RWPE2 (cell line): ENCODE measurements around the gene NMNAT2.

Experiments used
- ATAC-seq: fragments of 200-7000 bp; cut with Tn5 transposase; 3 replicates; pipeline ENCODE4 v1.9.1; 2021; ENCODE audit warnings: low read depth
- DNase-seq: peaks from one replicate; pipeline ENCODE4 v3.0.0-alpha.2; 2020; ENCODE audit warnings: low spot score
- H3K27ac ChIP-seq: fragments of 450-650 bp; 2 replicates; pipeline ENCODE4 v1.5.1; 2017; ENCODE audit warnings: mild to moderate bottlenecking; ENCODE audit not compliant: poor library complexity, severe bottlenecking
- H3K27me3 ChIP-seq: fragments of 250-450 bp; sonication (Bioruptor Pico); 2 replicates; pipeline ENCODE4 v1.5.1; 2021; ENCODE audit warnings: mild to moderate bottlenecking, moderate library complexity; ENCODE audit not compliant: insufficient read depth, poor library complexity, severe bottlenecking
- H3K36me3 ChIP-seq: fragments of 250-450 bp; sonication (Bioruptor Pico); 2 replicates; pipeline ENCODE4 v1.5.1; 2020; ENCODE audit warnings: low read depth, mild to moderate bottlenecking, moderate library complexity
- H3K4me1 ChIP-seq: fragments of 250-450 bp; sonication (Bioruptor Pico); 2 replicates; pipeline ENCODE4 v1.5.1; 2021; ENCODE audit warnings: mild to moderate bottlenecking, moderate library complexity; ENCODE audit not compliant: insufficient read depth, poor library complexity, severe bottlenecking
- H3K4me3 ChIP-seq: fragments of 250-450 bp; sonication (Bioruptor Pico); 2 replicates; pipeline ENCODE4 v1.5.1; 2021; ENCODE audit warnings: mild to moderate bottlenecking, moderate library complexity; ENCODE audit not compliant: severe bottlenecking
- H3K9me3 ChIP-seq: fragments of 250-450 bp; sonication (Bioruptor Pico); 2 replicates; pipeline ENCODE4 v1.5.1; 2021; ENCODE audit warnings: mild to moderate bottlenecking, moderate library complexity; ENCODE audit not compliant: severe bottlenecking
- TF ChIP-seq, protein P1 (sequence below): fragments of 450-650 bp; IDR thresholded peaks from one replicate; pipeline ENCODE4 v1.5.1; 2017; ENCODE audit warnings: mild to moderate bottlenecking, moderate library complexity; ENCODE audit not compliant: poor library complexity, severe bottlenecking

NMNAT2 gene

DNA sequence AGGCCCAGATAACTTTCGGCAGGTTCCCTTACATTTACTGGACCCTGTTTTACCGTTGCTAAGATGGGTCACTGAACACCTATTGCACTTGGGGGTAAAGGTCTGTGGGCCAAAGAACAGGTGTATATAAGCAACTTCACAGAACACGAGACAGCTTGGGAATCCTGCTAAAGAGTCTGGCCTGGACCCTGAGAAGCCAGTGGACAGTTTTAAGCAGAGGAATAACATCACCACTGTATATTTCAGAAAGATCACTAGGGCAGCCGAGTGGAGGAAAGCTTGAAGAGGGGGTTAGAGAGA, 177.7 kb downstream of the NMNAT2 start:
- Histone ChIP-seq H3K9me3 (no peaks in the 10 kb centered on the region), H3K27ac (peak overlapping the region; percentile 72), H3K4me1 (peaks cover 6% of the 10 kb centered on the region), H3K36me3 (peaks cover 96% of the 10 kb centered on the region), H3K27me3 (no peaks in the 10 kb centered on the region), H3K4me3 (no peak overlapping the region)
- DNase-seq: no peak
- no peak for ATAC-seq
- TF ChIP-seq, protein P1, sequence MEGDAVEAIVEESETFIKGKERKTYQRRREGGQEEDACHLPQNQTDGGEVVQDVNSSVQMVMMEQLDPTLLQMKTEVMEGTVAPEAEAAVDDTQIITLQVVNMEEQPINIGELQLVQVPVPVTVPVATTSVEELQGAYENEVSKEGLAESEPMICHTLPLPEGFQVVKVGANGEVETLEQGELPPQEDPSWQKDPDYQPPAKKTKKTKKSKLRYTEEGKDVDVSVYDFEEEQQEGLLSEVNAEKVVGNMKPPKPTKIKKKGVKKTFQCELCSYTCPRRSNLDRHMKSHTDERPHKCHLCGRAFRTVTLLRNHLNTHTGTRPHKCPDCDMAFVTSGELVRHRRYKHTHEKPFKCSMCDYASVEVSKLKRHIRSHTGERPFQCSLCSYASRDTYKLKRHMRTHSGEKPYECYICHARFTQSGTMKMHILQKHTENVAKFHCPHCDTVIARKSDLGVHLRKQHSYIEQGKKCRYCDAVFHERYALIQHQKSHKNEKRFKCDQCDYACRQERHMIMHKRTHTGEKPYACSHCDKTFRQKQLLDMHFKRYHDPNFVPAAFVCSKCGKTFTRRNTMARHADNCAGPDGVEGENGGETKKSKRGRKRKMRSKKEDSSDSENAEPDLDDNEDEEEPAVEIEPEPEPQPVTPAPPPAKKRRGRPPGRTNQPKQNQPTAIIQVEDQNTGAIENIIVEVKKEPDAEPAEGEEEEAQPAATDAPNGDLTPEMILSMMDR: no peak

DNA sequence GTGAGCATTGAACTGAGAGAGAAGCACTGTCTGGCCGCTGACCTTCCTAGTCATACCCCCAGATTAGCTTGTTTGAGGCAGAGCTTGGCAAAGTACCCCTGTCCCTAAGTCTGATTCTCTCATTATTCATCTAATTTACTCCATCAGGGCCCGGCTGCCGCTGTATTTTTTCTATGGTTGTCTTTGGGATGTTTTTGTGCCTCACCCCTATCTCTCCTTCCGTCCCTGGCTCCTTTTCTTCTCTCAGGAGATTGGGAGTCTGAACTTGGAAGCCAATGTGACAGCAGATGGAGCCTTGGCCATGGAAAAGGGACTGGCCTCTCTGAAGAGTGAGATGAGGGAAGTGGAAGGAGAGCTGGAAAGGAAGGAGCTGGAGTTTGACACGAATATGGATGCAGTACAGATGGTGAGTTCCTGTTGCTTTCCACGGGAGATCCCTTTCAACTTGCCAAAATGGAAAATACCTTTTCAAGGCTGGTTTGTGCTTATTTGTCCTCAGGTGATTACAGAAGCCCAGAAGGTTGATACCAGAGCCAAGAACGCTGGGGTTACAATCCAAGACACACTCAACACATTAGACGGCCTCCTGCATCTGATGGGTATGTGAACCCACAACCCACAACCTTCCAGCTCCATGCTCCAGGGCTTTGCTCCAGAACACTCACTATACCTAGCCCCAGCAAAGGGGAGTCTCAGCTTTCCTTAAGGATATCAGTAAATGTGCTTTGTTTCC, 178.2 kb downstream of the NMNAT2 start:
- H3K27me3 ChIP-seq: no peaks in the 10 kb centered on the region
- peaks cover 11% of the 10 kb centered on the region for H3K4me1 ChIP-seq
- DNase-seq (no peak), ATAC-seq (no peak)
- no peaks in the 10 kb centered on the region for H3K9me3 ChIP-seq
- H3K36me3 ChIP-seq: peaks cover 100% of the 10 kb centered on the region
- TF ChIP-seq, protein P1: no peak
- H3K4me3 ChIP-seq: no peak overlapping the region
- H3K27ac ChIP-seq: peak overlapping the region; percentile 72

DNA sequence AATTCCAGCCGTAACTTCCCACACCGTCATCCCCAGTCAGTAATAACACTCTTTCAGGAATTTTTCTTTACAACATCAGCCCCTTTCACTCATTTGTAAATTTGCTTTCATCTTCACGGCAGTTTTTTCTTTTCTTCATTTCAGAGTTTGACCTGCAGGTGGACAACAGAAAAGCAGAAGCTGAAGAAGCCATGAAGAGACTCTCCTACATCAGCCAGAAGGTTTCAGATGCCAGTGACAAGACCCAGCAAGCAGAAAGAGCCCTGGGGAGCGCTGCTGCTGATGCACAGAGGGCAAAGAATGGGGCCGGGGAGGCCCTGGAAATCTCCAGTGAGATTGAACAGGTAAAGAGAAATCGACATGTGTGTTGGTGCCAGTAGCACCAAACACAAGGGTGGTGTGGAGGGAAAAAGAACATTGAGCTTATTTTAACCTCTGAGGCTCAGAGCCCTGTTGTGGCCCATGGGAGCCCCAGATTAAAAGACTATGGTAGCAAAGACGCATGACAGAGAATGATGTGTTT, 178.9 kb downstream of the NMNAT2 start:
- no peaks in the 10 kb centered on the region for H3K27me3 ChIP-seq
- TF ChIP-seq, protein P1: no peak
- peaks cover 96% of the 10 kb centered on the region for H3K36me3 ChIP-seq
- H3K4me1 ChIP-seq: peaks cover 15% of the 10 kb centered on the region
- H3K9me3 ChIP-seq: no peaks in the 10 kb centered on the region
- DNase-seq (no peak), ATAC-seq (no peak)
- H3K27ac ChIP-seq: peak overlapping the region; percentile 72
- no peak overlapping the region for H3K4me3 ChIP-seq

DNA sequence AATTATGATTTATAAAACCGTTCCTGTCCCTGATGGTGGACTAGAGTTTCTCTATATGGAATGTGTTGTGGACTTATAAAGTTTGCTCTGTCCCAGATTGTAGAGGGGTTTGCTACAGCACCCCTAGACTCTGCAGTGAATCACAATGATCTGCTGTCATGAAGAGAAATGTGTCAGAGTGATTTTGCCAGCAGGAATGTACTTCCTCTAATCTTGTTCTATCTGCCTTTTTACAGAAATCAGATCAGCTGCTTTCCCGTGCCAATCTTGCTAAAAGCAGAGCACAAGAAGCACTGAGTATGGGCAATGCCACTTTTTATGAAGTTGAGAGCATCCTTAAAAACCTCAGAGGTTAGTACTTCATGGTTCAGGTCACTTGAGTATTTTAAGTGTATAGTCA, 180.1 kb downstream of the NMNAT2 start:
- no peak for DNase-seq
- H3K4me1 ChIP-seq: peaks cover 27% of the 10 kb centered on the region
- peaks cover 91% of the 10 kb centered on the region for H3K36me3 ChIP-seq
- TF ChIP-seq, protein P1: no peak
- no peak; the same call in 2 of the 3 replicates for ATAC-seq
- no peaks in the 10 kb centered on the region for H3K27me3 ChIP-seq
- H3K27ac ChIP-seq: peak overlapping the region; percentile 72
- H3K9me3 ChIP-seq: no peaks in the 10 kb centered on the region
- H3K4me3 ChIP-seq: no peak overlapping the region

DNA sequence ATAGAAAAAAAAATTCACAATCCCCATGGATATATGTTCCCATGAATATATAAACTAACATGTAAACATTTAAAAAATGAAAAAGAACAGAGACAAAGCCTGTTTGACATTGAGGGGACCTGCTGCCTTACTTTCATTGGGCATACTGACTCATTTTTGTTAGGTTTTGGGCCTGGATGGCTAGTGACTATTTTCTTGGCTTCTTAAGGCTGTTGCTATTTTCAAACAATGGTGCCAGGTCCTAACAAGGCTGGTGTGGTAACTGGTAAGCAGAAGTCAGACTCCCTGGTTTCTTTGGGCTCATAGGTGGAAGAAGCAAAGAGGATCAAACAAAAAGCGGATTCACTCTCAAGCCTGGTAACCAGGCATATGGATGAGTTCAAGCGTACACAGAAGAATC, 181.1 kb downstream of the NMNAT2 start:
- Histone ChIP-seq H3K4me3 (no peak overlapping the region), H3K9me3 (no peaks in the 10 kb centered on the region), H3K36me3 (peaks cover 91% of the 10 kb centered on the region), H3K4me1 (peaks cover 29% of the 10 kb centered on the region), H3K27me3 (no peaks in the 10 kb centered on the region), H3K27ac (peak overlapping the region; percentile 72)
- TF ChIP-seq, protein P1: no peak
- no peak for ATAC-seq
- no peak for DNase-seq
